ENCODE data around the gene CHRNA10. TPM values are rescaled to one million over a fixed set of nuclear protein-coding genes. Genes with fewer than 3 reads are reported as not detected.

CHRNA10 gene
- total RNA-seq, 1 experiment from 2014 or later = 3.6 TPM

GRCh38 chr11:3623767-3624458 lies 47.3 kb downstream of the CHRNA10 start:
- POLR2A ChIA-PET = no interaction called here
- H3K4me1 ChIP-seq = peaks cover 5% of the 10 kb centered on the region; the same call in 1 of the 2 replicates
- no peaks in the 10 kb centered on the region for H3K9me3 ChIP-seq
- intact Hi-C loops (cut with micrococcal nuclease; ENCODE audit: unreplicated experiment) = no loop called here
- no peak overlapping the region for H3K4me3 ChIP-seq (ENCODE audit: low read depth, low read length)
- H3K4me3 Mint-ChIP-seq (ENCODE audit: unreplicated experiment) = no peak overlapping the region
- H3K36me3 ChIP-seq (ENCODE audit: control insufficient read depth, insufficient read depth, low read length) = no peaks in the 10 kb centered on the region
- no peaks in the 10 kb centered on the region for H3K27me3 Mint-ChIP-seq (ENCODE audit: insufficient read depth, unreplicated experiment)
- no peaks in the 10 kb centered on the region for H3K27me3 ChIP-seq (replicated peaks; ENCODE audit: control insufficient read depth, insufficient read depth, low read length)
- CTCF ChIA-PET = no interaction called here
- peak in 1 of 2 experiments; percentile 5 for DNase-seq
- no peaks in the 10 kb centered on the region for H3K4me1 Mint-ChIP-seq (ENCODE audit: low read depth, unreplicated experiment)
- no peaks in the 10 kb centered on the region for H3K9me3 Mint-ChIP-seq (ENCODE audit: unreplicated experiment)
- peaks cover 2% of the 10 kb centered on the region for H3K36me3 Mint-ChIP-seq (ENCODE audit: insufficient read depth, unreplicated experiment)
- TF ChIP-seq, protein P1, sequence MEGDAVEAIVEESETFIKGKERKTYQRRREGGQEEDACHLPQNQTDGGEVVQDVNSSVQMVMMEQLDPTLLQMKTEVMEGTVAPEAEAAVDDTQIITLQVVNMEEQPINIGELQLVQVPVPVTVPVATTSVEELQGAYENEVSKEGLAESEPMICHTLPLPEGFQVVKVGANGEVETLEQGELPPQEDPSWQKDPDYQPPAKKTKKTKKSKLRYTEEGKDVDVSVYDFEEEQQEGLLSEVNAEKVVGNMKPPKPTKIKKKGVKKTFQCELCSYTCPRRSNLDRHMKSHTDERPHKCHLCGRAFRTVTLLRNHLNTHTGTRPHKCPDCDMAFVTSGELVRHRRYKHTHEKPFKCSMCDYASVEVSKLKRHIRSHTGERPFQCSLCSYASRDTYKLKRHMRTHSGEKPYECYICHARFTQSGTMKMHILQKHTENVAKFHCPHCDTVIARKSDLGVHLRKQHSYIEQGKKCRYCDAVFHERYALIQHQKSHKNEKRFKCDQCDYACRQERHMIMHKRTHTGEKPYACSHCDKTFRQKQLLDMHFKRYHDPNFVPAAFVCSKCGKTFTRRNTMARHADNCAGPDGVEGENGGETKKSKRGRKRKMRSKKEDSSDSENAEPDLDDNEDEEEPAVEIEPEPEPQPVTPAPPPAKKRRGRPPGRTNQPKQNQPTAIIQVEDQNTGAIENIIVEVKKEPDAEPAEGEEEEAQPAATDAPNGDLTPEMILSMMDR (IDR thresholded peaks at IDR 0.05; ENCODE audit: insufficient read depth in 1 of 2, low read depth in 1 of 2, low read length in 1 of 2, severe bottlenecking in 1 of 2, unreplicated experiment in 1 of 2) = no peak
- no peak overlapping the region for H3K27ac Mint-ChIP-seq (ENCODE audit: unreplicated experiment)
- BruUV-seq (replicated peaks) = no TSS peak

- no peak overlapping the region for H3K4me3 ChIP-seq (ENCODE audit: low read depth, low read length)
- Mint-ChIP-seq H3K27me3 (ENCODE audit: insufficient read depth, unreplicated experiment) (no peaks in the 10 kb centered on the region), H3K27ac (ENCODE audit: unreplicated experiment) (no peak overlapping the region), H3K9me3 (ENCODE audit: unreplicated experiment) (no peaks in the 10 kb centered on the region), H3K4me3 (ENCODE audit: unreplicated experiment) (no peak overlapping the region), H3K4me1 (ENCODE audit: low read depth, unreplicated experiment) (peaks cover under 1% of the 10 kb centered on the region), H3K36me3 (ENCODE audit: insufficient read depth, unreplicated experiment) (no peaks in the 10 kb centered on the region)
- no peaks in the 10 kb centered on the region for H3K27me3 ChIP-seq (replicated peaks; ENCODE audit: control insufficient read depth, insufficient read depth, low read length)
- intact Hi-C loops (cut with micrococcal nuclease; ENCODE audit: unreplicated experiment) = no loop called here
- no peaks in the 10 kb centered on the region for H3K36me3 ChIP-seq (ENCODE audit: control insufficient read depth, insufficient read depth, low read length)
- no peaks in the 10 kb centered on the region for H3K9me3 ChIP-seq
- ChIA-PET CTCF (no interaction called here), POLR2A (no interaction called here)
- no TSS peak for BruUV-seq (replicated peaks)
- TF ChIP-seq, protein P1 (IDR thresholded peaks at IDR 0.05; ENCODE audit: insufficient read depth in 1 of 2, low read depth in 1 of 2, low read length in 1 of 2, severe bottlenecking in 1 of 2, unreplicated experiment in 1 of 2) = no peak
- DNase-seq = no peak
- peaks cover 6% of the 10 kb centered on the region for H3K4me1 ChIP-seq
Observed at GRCh38 chr11:3623121-3623520, 48.1 kb downstream of the CHRNA10 start.

DNA sequence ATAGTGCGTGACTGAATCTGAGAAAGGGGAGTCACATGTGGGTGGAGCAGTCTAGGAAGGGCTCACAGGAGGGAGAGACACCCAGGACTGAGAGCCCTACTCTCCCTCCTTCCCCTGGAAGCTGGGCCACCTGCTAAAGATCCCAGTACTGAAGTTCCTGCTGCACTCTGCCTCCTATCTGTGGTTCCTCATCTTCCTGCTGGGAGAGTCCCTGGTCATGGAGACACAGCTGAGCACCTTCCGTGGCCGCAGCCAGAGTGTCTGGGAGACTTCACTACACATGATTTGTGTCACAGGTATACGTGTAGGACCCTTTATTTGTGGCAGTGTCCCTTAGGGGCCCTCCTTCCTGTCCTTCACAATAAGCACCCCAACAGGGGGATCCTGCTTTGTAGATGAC lies 48.7 kb downstream of the CHRNA10 start:
- no TSS peak for BruUV-seq (replicated peaks)
- Mint-ChIP-seq H3K36me3 (ENCODE audit: insufficient read depth, unreplicated experiment) (no peaks in the 10 kb centered on the region), H3K4me3 (ENCODE audit: unreplicated experiment) (no peak overlapping the region), H3K4me1 (ENCODE audit: low read depth, unreplicated experiment) (peaks cover 6% of the 10 kb centered on the region), H3K9me3 (ENCODE audit: unreplicated experiment) (no peaks in the 10 kb centered on the region), H3K27ac (ENCODE audit: unreplicated experiment) (no peak overlapping the region), H3K27me3 (ENCODE audit: insufficient read depth, unreplicated experiment) (no peaks in the 10 kb centered on the region)
- H3K4me3 ChIP-seq (ENCODE audit: low read depth, low read length) = no peak overlapping the region
- H3K27me3 ChIP-seq (replicated peaks; ENCODE audit: control insufficient read depth, insufficient read depth, low read length) = no peaks in the 10 kb centered on the region
- TF ChIP-seq, protein P1 (IDR thresholded peaks at IDR 0.05; ENCODE audit: insufficient read depth in 1 of 2, low read depth in 1 of 2, low read length in 1 of 2, severe bottlenecking in 1 of 2, unreplicated experiment in 1 of 2) = no peak
- no peaks in the 10 kb centered on the region for H3K9me3 ChIP-seq
- CTCF ChIA-PET = no interaction called here
- no peaks in the 10 kb centered on the region for H3K36me3 ChIP-seq (ENCODE audit: control insufficient read depth, insufficient read depth, low read length)
- peaks cover 12% of the 10 kb centered on the region for H3K4me1 ChIP-seq
- intact Hi-C loops (cut with micrococcal nuclease; ENCODE audit: unreplicated experiment) = no loop called here
- POLR2A ChIA-PET = no interaction called here
- no peak for DNase-seq

Measured in Caco-2 (cell line).